HG02973 (cell line): ENCODE results near the gene LBH.
A peak's percentile ranks its signal among the peaks of the same experiment; 100 is the strongest.

Source experiments
- ATAC-seq: cut with Tn5 transposase; IDR thresholded peaks from one replicate; pipeline ENCODE4 v1.9.1; 2021; ENCODE audit warnings: moderate library complexity; ENCODE audit not compliant: unreplicated experiment

LBH gene

DNA sequence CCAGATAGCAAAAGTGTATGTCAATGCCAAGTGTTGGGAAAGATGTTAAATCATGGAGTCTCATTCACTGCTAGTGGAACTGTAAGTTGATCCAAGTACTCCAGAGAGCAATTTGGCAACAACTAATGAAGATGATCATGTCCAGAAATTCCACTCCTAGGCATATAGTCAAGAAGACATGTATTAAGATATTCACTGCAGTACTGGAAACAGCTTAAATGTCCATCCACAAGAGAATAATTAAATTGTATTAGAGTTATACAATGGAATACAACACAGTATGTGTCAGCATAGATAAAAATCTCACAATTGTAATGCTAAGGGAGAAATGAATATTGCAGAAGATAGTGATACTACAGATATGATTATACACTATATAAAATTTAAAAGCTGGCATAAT lies 15.2 kb upstream of the LBH start:
- no peak for ATAC-seq

DNA sequence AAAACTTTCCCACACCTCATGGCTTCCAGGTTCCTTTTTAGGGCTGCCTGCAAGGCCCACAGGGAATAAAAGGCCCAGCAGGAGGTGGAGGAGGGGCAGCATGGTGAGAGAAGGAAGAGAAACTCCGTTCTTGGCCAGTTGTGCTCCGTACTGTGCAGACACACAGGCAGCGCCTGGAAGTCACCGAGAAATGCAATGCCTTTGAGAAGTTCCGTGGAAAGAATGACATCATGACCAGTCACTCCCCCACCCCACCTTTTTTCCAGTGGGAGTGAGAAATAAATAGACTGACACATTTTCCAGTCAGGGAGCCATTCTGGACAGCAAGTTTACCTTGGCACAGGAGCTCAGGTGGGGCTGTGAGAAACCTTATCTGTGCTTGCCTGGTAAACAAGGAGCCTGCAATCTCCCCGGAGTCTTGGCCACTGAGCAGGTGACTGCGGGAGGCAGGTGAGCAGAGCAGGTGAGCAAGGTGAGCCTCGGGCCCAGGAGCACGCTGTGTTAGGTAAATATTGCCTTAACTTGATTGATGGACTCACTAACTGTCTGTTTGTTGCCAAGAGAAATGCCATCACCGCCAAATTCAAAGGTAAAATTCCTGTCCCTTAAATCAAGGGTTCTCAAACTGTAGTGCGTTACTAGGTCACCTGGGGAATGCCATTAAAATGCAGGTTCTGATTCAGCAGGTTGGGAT lies 13.5 kb upstream of the LBH start:
- ATAC-seq, result no peak

DNA sequence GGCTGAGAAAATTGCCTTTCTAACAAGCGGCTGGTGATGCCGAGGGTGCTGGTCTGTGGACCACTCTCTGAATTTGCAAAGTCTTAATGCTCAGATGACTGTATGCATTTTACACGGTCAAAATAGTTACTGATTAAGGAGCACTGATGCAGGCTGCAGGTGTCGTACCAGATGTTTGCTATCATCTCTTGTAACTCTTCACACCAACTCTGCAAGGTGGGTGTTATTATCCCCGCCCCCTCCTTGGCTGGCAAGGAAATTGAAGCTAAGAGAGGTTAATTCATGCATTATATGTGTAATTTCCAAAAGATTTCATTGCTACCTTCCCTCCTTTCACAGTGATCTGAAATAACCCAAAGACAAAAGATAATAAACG lies 13.0 kb upstream of the LBH start:
- ATAC-seq, result no peak

DNA sequence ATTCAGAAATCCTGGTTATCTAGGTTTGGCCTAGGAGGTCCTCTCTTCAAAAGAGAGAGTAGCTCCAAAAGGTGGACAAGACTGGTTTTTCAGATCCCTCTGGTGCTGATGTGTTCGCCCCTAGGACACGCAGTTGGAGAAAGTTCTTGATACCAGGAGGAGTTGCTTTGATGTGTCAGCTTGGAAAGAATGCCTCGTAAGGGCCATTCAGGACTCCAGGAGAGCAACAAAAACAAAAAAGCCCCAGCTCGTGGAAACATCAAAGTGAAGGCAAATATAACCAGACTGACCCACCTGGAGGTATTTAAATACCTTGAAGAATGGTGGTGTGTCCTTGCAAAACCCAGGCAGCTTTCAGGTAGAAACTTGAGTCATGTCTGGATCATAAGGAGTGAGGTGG lies 12.5 kb upstream of the LBH start:
- no peak for ATAC-seq

DNA sequence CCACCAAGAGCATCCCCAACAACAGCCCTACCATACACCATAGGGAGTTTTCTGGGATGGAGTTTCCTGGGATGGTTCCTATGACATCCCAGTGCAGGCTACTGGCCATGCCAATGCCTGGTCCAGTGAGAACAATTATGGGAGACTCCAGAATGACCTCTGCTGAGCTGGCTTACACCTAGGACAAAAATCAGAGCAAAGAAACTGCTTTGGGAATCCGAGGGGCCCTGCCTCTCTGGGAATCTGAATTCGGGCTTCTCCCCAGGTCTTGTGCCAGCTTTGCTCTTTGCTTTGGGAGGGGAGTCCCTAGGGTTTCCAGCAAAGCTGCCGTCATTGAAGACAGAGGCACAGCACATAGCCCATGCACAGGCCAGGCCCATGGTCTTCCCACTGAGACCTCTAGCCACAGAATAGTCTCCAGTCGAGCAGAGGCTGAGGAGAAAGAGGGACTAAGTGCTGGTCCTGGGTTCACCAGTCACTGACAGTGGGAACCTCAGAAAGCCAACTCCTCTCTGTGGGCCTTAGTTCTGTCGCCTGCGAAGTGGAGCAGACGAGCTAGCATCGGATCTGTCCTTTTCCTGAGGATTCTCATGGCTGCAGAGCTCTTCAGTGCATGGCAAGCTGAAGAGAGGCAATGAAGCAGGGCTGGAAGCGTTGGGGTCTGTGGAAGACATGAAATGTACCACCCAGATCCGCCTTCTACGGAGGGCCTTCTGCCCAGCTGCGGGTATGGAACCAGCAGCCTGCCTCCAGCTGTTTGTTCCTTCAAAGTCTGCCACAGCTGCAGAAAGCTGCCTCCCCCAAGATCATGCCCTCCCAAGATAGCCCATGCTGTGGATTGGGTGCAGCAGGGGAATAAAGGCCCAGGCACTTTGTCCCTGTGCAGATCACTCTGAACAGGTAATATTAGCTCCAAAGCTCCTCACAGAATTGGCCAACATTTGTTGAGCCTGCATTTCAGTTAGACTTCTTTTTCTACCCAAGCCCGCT lies 11.2 kb upstream of the LBH start:
- no peak for ATAC-seq

DNA sequence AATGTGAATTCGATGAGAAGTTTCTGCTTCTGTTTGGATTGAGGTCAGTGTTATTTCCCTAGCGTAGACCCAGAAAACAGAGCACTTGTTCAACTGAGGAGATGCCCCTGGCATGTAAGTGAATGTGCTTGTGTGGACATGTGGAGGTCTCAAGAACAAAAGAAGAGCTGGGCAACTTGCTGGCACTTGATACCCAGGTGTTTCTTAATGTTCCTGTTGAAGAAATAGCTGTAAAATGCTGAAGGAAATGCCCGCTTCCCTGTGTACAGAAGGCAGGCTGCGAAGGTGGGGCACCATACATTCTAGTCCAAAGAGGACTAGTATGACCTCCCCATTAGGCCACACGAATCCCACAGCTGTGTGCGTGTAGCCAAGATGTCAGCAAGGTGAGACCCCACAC lies 9.8 kb upstream of the LBH start:
- no peak for ATAC-seq

DNA sequence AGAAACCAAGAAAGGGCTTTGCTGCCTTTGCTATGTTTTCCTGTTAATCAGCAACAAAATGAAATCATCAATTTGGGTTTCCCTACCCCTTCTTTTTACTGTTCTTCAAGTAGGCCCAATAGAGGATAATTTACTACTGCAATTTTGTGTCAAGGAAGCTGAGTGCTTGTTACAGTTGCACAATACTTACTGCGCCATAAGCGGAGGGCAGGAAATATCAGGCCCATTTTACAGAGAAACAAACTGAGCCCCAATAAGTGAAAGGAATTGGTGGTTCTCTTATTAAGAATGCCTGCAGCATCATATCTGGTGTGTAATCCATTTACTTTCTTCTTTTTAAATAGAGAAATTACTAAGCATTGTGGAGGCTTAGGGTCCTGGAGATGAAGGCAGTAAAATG lies 9.3 kb upstream of the LBH start:
- no peak for ATAC-seq

DNA sequence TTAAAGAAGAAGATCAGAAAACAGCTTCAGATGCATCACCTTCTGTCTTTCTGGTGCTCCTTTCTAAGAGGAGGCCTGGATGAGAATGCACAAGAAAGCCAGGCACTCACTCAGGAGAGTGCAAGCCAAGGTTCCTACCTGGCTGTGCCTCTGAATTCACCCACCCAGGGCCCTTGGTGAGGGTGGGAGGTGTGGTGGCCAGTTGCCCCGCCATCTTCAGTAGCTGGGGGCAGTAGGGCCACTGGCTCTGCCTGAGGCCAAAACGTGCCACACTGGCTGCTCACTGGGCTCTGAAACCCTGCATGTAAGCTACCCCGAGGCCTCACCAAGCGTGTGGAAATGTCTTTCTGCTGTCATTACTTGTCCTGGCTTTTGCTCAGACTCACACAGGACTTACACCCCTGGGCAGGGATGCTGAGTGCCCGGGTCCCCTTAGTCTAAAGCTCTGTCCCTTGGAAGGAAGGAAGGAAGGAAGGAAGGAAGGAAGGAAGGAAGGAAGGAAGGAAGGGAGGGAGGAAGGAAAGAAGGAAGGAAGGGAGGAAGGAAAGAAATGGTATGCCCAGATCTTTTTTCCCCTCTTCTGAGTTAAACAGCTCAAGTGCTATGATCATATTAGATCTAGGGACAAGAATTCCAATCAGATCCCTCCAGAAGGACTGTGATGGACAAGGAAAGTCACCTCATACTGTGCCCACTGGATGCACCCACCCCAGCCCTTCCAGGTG lies 8.5 kb upstream of the LBH start:
- ATAC-seq, result no peak

DNA sequence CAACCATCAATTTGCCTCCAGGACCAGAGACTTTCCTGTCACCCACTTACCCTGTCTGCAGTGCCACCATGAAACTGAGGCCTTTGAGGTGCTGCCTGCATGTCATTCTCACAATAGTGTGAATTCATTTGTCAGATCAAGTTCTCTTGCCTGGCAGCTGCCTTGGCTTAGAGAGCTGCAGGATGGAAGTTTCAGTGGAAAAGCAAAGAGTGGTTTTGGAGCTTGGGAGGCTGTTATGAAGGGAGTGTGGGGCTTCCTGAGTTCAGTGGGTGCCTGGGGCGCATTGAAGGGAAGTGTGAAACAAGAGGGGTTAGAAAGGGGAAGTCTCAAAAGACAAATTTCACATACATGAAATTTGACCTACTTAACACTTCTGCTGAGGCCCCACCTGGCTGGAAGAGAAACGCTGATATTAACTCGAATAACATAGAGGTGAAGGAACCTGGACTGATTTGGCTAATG lies 7.9 kb upstream of the LBH start:
- ATAC-seq, result peak; percentile 38

DNA sequence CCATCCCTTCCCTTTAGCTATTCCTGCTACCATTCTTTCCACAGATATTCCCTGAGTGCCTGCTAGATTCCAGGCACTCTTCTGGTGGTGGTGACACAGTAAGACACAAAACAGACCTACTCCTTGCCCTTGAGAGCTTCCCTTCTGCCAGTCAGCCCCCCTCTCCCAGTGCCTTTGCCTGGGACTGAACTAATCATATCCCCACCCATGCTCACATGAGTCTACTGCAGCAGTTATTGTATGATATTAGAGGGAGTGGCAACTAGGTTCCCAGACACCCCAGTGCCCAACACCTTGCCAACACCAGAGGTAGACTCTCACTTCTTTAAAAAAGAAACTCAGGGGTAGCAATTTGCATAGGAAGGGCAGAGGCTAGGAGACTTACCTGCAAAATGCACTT lies 7.2 kb upstream of the LBH start:
- no peak for ATAC-seq

DNA sequence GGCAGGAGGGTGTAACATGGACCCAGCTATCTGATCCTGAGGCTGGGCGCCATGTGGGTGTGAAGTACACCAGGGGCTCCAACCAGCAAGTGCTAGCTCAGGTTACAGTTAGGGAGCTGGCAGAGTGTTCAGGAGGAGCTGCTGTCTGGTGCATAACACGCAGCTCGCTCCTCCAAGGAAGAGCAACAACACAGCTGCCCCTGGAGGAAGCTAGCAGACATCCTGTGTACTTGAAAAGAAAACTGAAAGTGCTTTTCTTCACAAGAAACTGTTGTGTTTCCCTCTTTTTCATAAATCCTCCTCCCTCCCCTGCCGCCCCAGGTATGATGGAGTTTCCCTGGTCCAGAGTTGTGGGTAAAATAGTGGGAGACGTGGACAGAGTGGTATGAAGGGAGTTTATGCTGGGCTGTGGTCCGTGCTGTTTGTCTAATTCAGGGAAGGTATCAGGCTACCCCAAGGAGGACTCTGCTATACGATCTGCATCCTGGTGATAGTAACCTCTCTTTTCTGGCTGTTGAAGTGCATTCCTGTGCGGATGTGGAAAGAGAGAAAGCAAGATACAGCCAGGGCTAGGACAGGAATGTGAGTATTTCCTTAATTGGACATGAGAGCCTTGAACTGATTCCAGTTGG lies 6.1 kb upstream of the LBH start:
- peak; percentile 38 for ATAC-seq

DNA sequence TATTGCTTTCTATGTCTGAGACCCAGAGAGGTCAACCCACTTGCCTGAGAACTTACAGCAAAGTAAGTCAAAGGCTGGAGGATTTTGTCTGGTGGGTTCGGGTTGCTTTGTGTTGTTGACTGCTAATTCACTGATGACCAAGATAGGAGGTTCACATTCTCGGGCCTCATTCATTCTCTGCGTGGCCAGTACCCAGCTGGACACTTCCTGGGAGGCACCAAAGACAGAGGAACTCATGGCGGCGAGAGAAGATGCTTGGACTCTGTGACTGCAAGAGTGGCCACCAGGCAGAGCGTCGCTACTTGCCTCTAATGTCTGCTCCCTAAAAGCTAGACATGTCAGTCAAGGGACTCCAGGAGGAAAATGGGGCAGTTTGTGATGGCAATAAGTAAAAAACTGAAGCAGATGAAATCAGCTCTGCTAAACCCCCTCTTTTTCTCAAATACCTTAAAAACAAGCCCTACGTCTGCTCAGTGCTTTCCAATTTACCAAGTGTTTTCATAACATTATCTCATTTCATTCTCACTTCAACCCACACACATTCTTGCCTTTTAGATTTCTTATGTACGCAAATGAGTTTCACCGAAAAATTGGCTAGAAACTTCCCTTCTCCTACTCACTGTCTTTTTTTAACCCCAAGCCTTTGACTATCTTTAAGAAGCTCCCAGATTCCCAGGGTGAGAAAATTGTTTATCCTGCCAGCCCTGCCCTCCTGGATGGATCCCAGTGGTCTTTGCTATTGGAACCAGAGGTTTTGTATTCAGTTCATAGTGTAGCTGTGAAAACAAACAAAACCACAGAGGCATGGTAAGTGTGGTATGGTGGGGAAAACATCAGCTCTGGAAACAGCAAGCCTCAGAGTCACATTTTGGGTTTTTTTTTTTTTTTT lies 4.9 kb upstream of the LBH start:
- ATAC-seq, result peak; percentile 32

DNA sequence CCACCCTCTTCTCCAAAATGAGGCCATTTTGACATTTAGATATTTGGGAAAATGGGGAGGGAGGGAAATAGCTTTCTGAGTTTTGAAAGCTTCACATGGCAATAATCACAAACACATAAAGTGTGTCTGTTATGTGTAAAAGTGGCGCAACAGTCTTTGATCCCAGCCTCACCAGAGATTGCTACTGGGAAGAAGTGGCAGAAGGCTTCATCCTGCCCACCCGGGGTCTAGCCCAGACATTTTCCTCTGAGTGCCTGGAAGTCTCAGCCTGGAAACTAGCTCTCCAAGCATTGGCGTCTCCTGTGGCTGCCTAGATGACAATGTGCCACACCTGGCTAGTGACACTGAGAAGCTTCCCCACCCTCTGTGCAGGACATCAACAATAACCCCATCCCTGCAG lies 1.7 kb upstream of the LBH start:
- ATAC-seq, result no peak

DNA sequence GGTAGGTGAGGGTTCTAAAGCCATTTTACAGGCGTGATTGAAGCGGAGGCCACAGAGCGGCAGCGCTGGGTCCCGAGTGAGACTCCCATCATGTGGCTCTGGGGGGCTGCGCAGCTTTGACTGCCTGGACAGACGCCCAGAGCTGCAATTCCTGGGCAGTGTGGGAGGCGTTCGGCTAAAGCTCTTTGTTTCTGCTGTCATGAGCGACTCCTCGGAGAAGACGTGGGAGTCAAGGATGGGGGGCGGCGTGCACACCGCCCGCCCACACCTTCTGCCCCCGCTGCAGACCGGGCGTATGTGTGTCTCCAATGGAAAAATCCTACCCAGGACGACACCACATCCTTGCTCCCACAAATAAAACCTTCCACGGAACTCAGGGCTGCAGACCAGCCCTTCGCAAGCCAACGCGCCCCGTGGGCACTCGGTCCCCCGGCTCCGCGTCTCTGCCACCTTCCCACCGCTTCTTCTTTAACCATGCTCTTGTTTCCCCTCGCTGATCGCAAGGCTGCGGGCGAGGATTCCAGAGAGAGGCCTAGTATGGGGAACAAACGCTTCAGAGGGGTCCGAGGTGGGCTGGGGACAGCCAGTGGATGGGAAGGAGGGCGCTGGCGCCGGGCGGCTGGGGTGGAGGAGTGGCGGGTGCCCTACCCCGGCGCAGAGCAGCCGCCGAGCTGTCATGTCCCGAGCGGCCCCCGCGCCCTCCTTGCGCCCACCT lies 680 bp upstream of the LBH start:
- no peak for ATAC-seq

DNA sequence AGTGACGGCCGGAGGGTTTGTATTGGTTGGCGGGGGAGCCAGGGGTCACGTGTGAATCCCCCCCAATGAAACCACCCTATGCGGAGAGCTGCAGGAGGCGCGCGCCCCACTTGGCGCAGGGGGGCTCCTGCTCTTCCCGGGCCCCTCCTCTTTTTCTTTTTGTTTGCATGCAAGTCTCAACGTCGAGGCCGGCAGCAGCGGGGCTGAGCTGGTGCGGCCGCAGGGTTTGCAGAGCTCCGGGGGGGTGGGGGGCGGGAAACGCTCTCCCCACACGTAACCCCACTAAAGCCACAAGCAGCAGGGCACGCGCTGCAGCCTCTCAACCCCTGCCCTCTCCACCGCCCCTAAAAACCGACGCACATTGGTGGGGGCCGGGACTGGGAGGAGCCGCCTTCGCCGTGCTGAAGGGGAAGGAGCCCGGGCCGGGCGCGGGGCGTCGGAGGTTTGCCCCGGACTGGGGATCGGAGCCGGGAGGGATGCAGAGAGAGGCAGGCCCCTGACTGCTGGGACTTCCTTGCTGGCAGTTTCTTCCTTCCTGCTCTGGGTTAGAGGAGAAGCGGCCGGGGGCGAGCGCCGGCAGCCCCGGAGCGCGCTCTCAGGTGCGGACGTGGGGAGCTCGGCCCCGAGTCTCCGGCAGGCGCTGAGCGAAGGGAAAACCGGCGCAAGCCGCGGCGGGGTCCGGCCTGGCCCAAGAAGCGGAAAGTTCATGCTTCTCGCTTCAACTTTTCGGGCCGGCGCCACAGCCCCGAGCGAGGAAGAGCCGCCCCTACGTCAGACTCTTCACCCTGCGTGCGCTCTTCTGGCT lies 864 bp downstream of the LBH start:
- peak; percentile 26 for ATAC-seq

DNA sequence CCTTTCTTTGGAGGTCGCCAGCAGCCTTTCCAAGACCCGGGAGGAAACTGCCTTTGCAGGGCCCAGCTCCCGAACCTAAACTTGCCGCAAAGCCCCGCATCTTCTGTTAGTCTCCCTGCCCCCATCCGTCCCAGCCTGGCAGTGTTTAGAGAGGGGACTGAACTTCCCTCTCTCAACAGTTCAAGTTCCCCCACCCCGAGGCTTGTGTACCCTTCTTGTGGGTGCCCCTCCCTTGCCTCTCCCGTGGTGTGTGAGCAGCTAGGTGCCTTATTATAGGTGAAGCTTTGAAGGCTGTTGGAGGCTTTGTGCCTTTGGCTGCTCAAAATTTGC lies 1.4 kb downstream of the LBH start:
- no peak for ATAC-seq

DNA sequence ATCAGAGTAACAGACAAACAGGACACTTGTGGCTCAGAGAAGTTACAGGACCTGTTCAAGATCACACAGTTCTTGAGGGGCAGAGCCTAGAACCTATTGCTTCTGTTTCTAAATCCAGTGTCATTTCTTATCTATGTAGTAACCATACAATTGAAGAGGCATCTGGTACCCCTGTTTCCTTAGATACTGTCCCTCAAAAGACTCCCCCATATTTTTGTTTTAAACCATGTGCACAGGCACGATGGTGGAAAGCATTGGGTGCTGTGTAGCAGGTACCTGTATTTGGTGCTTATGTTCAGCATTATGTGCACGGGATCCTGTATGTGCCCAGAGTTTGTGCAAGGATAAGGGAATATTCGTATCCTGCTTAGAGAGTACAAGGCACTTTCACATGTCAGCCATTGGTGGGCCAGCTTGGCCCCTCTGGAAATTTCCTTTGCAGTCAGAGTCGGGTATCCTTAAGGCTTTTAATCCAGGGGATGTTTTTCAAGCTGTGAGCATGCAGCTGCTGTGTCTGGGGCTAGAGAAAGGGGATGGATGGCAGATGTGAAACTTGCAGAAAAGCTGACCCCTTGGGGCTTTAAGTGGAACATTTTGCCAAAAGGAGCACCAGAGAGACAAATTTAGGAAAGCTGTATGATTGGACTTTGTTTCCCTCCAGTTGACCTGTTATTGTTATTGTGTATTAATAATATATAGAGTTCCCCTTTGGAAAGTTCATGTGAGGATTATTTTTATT lies 2.1 kb downstream of the LBH start:
- ATAC-seq, result no peak
